ENCODE results near the gene CELSR1. TPM values are rescaled to one million over a fixed set of nuclear protein-coding genes. Genes with fewer than 3 reads are reported as not detected.

The CELSR1 gene
- polyA plus RNA-seq, 4 donors, result 0.27 to 3.0 (median 1.9) TPM; not detected in 1

DNA sequence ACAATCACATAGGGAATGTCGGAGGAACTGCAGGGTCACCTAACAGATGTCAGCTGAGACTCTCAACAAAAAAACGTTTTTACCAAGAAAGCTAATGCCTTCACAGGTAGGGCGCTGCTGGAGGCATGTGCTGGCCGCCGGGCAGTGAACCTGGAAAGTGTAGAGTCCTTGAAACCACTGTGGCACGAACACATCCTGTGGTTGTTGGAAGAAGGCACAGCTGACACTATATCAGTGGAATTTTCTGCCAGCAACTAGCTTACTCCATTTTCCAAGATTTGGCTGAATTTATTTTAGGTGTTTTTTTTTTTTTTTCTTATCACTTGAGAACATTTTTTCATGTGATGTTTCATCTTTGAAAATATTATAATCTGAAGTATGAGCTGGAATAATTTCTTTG, 187.7 kb downstream of the CELSR1 start:
- 81 to 82% (median 81%) methylated on average over 6 of the region's 6 CpGs for whole genome bisulfite sequencing, 3 donors
- Histone ChIP-seq H3K4me1 (ENCODE audit: control insufficient read depth in 3 of 3, insufficient read depth in 2 of 3, low read depth in 1 of 3, low read length in 2 of 3) (no peaks in the 10 kb centered on the region), H3K27ac (ENCODE audit: low read depth in 1 of 3, low read length in 2 of 3) (no peak overlapping the region), H3K4me3 (ENCODE audit: low read depth in 1 of 3, low read length in 3 of 3) (no peak overlapping the region), H3K9me3 (ENCODE audit: control insufficient read depth in 2 of 2, insufficient read depth in 1 of 2, low read depth in 1 of 2, low read length in 1 of 2) (no peaks in the 10 kb centered on the region), H3K36me3 (ENCODE audit: control insufficient read depth in 3 of 3, insufficient read depth in 2 of 3, low read depth in 1 of 3, low read length in 3 of 3) (peaks cover 22 to 95% (median 41%) of the 10 kb centered on the region in 3 donors), H3K27me3 (ENCODE audit: control insufficient read depth in 3 of 3, insufficient read depth in 3 of 3, low read length in 3 of 3) (no peaks in the 10 kb centered on the region)
- no peak for DNase-seq
- no peak for FAIRE-seq

- 87 to 90% (median 89%) methylated on average over 18 of the region's 18 CpGs for WGBS, 3 donors
- FAIRE-seq (no peak), DNase-seq (no peak)
- Histone ChIP-seq H3K36me3 (ENCODE audit: control insufficient read depth in 3 of 3, insufficient read depth in 2 of 3, low read depth in 1 of 3, low read length in 3 of 3) (peaks cover 23 to 95% (median 42%) of the 10 kb centered on the region in 3 donors), H3K4me3 (ENCODE audit: low read depth in 1 of 3, low read length in 3 of 3) (no peak overlapping the region), H3K4me1 (ENCODE audit: control insufficient read depth in 3 of 3, insufficient read depth in 2 of 3, low read depth in 1 of 3, low read length in 2 of 3) (no peaks in the 10 kb centered on the region), H3K27me3 (ENCODE audit: control insufficient read depth in 3 of 3, insufficient read depth in 3 of 3, low read length in 3 of 3) (no peaks in the 10 kb centered on the region), H3K27ac (ENCODE audit: low read depth in 1 of 3, low read length in 2 of 3) (no peak overlapping the region), H3K9me3 (ENCODE audit: control insufficient read depth in 2 of 2, insufficient read depth in 1 of 2, low read depth in 1 of 2, low read length in 1 of 2) (no peaks in the 10 kb centered on the region)
These were observed 188.2 kb downstream of the CELSR1 start for GRCh38 chr22:46349238-46349637.

DNA sequence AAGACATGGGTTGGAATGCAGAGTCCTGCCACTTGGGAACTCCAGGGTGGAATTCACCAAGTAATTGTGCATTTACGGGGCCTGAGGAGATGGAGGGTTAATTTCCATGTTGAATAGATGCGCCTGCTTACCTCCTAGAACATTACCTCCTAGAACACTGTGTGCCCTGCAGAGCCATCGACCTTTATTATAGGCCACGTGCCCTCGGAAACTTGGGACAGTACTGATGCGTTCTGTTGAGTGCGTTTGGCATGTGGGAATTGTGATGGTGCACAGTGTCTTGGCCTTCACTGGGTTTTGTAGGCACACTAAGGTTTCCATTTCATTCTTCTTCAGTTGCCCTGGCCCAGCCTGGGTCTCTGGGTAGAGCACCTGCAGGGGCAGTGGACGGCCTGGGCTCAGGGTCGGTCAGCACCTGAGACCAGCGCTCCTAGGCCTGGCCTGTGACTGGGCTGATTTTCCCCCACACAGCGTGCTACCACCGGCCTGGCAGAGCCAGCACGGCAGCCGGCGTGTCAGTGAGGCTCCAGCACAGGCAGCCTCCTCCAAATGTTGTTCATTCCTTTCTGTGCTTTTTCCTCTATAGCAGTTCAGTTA, 189.2 kb downstream of the CELSR1 start:
- FAIRE-seq (no peak), DNase-seq (no peak)
- H3K4me3 ChIP-seq (ENCODE audit: low read depth in 1 of 3, low read length in 3 of 3), result no peak overlapping the region
- H3K27ac ChIP-seq (ENCODE audit: low read depth in 1 of 3, low read length in 2 of 3), result no peak overlapping the region
- H3K27me3 ChIP-seq (ENCODE audit: control insufficient read depth in 3 of 3, insufficient read depth in 3 of 3, low read length in 3 of 3), result no peaks in the 10 kb centered on the region
- H3K36me3 ChIP-seq (ENCODE audit: control insufficient read depth in 3 of 3, insufficient read depth in 2 of 3, low read depth in 1 of 3, low read length in 3 of 3), result peaks cover 24 to 93% (median 42%) of the 10 kb centered on the region in 3 donors
- no peaks in the 10 kb centered on the region for H3K9me3 ChIP-seq (ENCODE audit: control insufficient read depth in 2 of 2, insufficient read depth in 1 of 2, low read depth in 1 of 2, low read length in 1 of 2)
- no peaks in the 10 kb centered on the region for H3K4me1 ChIP-seq (ENCODE audit: control insufficient read depth in 3 of 3, insufficient read depth in 2 of 3, low read depth in 1 of 3, low read length in 2 of 3)
- WGBS, 3 donors, result 94 to 96% (median 95%) methylated on average over 15 of the region's 15 CpGs

GRCh38 chr22:46347646-46348045, 189.8 kb downstream of the CELSR1 start:
- Histone ChIP-seq H3K9me3 (ENCODE audit: control insufficient read depth in 2 of 2, insufficient read depth in 1 of 2, low read depth in 1 of 2, low read length in 1 of 2) (no peaks in the 10 kb centered on the region), H3K27me3 (ENCODE audit: control insufficient read depth in 3 of 3, insufficient read depth in 3 of 3, low read length in 3 of 3) (no peaks in the 10 kb centered on the region), H3K4me1 (ENCODE audit: control insufficient read depth in 3 of 3, insufficient read depth in 2 of 3, low read depth in 1 of 3, low read length in 2 of 3) (no peaks in the 10 kb centered on the region), H3K4me3 (ENCODE audit: low read depth in 1 of 3, low read length in 3 of 3) (no peak overlapping the region), H3K36me3 (ENCODE audit: control insufficient read depth in 3 of 3, insufficient read depth in 2 of 3, low read depth in 1 of 3, low read length in 3 of 3) (peaks cover 24 to 91% (median 39%) of the 10 kb centered on the region in 3 donors), H3K27ac (ENCODE audit: low read depth in 1 of 3, low read length in 2 of 3) (no peak overlapping the region)
- DNase-seq (no peak), FAIRE-seq (no peak)
- 80 to 92% (median 91%) methylated on average over 12 of the region's 12 CpGs for WGBS, 3 donors

DNA sequence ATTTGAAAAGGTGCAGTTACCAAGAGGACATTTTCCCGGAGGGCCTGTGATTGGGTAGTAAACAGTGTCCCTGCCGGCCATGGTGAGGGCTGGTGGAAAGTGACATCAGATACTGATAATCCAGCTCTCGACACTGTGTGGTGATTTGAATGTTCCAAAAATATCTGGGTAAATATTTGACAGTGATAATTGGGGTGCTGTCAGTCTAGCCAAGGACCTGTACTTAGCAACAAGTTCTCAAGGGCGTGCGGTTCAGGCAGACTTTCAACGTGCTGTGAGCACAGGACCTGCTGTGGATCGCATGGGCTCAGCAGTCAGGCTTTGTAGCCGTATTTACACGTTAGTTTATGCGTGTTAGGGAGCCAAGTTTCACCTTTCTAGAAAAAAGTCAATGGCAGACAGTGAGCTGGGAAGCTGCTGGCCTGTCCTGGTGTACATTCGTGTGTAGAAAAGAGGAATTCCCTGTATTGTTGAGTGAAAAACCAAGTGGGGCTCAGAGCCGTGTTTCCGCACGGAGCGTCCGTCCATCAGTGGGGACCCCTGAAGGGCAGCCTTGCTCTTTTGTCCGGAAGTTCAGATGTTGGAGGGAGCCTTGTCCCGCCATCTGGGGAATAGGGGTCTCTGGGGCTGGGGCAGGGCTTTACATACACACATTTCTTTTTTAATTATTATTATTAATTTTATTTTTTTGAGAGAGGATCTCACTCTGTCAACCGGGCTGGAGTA, 190.6 kb downstream of the CELSR1 start:
- Histone ChIP-seq H3K27me3 (ENCODE audit: control insufficient read depth in 3 of 3, insufficient read depth in 3 of 3, low read length in 3 of 3) (no peaks in the 10 kb centered on the region), H3K4me3 (ENCODE audit: low read depth in 1 of 3, low read length in 3 of 3) (no peak overlapping the region), H3K4me1 (ENCODE audit: control insufficient read depth in 3 of 3, insufficient read depth in 2 of 3, low read depth in 1 of 3, low read length in 2 of 3) (no peaks in the 10 kb centered on the region), H3K36me3 (ENCODE audit: control insufficient read depth in 3 of 3, insufficient read depth in 2 of 3, low read depth in 1 of 3, low read length in 3 of 3) (peaks cover 24 to 91% (median 33%) of the 10 kb centered on the region in 3 donors), H3K9me3 (ENCODE audit: control insufficient read depth in 2 of 2, insufficient read depth in 1 of 2, low read depth in 1 of 2, low read length in 1 of 2) (no peaks in the 10 kb centered on the region), H3K27ac (ENCODE audit: low read depth in 1 of 3, low read length in 2 of 3) (no peak overlapping the region)
- WGBS, 3 donors, result 88 to 91% (median 89%) methylated on average over 19 of the region's 19 CpGs
- FAIRE-seq (no peak), DNase-seq (no peak)

GRCh38 chr22:46340676-46341075, 196.7 kb downstream of the CELSR1 start:
- peaks cover 0 to 5% (median 0%) of the 10 kb centered on the region in 3 donors for H3K4me1 ChIP-seq (ENCODE audit: control insufficient read depth in 3 of 3, insufficient read depth in 2 of 3, low read depth in 1 of 3, low read length in 2 of 3)
- DNase-seq (no peak), FAIRE-seq (no peak)
- no peak overlapping the region for H3K27ac ChIP-seq (ENCODE audit: low read depth in 1 of 3, low read length in 2 of 3)
- no peak overlapping the region for H3K4me3 ChIP-seq (ENCODE audit: low read depth in 1 of 3, low read length in 3 of 3)
- 90 to 93% (median 93%) methylated on average over 11 to 13 of the region's 13 CpGs for WGBS, 3 donors
- H3K9me3 ChIP-seq (ENCODE audit: control insufficient read depth in 2 of 2, insufficient read depth in 1 of 2, low read depth in 1 of 2, low read length in 1 of 2), result no peaks in the 10 kb centered on the region
- H3K27me3 ChIP-seq (ENCODE audit: control insufficient read depth in 3 of 3, insufficient read depth in 3 of 3, low read length in 3 of 3), result no peaks in the 10 kb centered on the region
- H3K36me3 ChIP-seq (ENCODE audit: control insufficient read depth in 3 of 3, insufficient read depth in 2 of 3, low read depth in 1 of 3, low read length in 3 of 3), result peaks cover 15 to 60% (median 32%) of the 10 kb centered on the region in 3 donors

DNA sequence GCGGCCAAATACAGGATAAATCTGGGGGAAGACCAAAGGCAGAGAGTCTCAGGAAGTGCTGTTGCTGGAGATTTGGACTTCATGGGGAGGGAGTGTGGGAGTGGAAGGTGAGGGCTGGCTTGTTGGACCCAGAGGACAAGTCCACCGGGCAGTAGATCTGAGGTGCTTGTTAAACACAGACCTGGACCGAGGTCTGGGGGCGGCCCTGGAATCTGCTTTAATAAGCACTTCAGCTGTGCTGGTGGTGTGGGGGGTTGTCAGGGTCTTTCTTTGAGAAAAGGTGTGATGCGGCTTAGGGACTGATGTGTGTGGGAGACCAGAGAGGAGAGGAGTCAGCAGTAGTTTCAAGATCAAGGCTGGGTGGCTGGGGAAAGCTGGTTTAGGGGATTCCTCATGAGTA, 197.5 kb downstream of the CELSR1 start:
- Histone ChIP-seq H3K4me1 (ENCODE audit: control insufficient read depth in 3 of 3, insufficient read depth in 2 of 3, low read depth in 1 of 3, low read length in 2 of 3) (peaks cover 0 to 5% (median 0%) of the 10 kb centered on the region in 3 donors), H3K4me3 (ENCODE audit: low read depth in 1 of 3, low read length in 3 of 3) (no peak overlapping the region), H3K36me3 (ENCODE audit: control insufficient read depth in 3 of 3, insufficient read depth in 2 of 3, low read depth in 1 of 3, low read length in 3 of 3) (peaks cover 15 to 53% (median 30%) of the 10 kb centered on the region in 3 donors), H3K27ac (ENCODE audit: low read depth in 1 of 3, low read length in 2 of 3) (no peak overlapping the region), H3K9me3 (ENCODE audit: control insufficient read depth in 2 of 2, insufficient read depth in 1 of 2, low read depth in 1 of 2, low read length in 1 of 2) (no peaks in the 10 kb centered on the region), H3K27me3 (ENCODE audit: control insufficient read depth in 3 of 3, insufficient read depth in 3 of 3, low read length in 3 of 3) (no peaks in the 10 kb centered on the region)
- 94 to 100% (median 95%) methylated on average over 5 of the region's 5 CpGs for WGBS, 3 donors
- no peak for DNase-seq
- FAIRE-seq, result no peak

DNA sequence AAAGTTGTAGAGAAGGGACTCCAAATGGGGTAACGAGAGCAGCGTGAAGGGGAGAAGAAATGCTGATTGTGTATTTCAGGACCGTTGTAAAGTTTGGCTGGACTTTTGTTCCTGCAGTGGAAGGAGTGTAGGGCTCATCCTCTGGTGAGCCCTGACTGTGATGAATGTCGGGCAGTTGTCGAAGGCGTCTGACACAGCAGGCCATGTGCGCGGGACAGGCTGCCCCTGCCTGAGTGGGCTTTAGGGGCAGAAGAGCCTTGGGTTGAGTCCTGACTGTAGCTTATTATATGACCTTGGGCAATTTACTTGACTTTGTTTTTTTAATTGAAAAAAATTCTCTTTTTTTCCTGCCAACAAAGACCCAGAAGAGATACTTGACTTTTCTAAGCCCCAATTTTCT, 198.8 kb downstream of the CELSR1 start:
- Histone ChIP-seq H3K4me3 (ENCODE audit: low read depth in 1 of 3, low read length in 3 of 3) (no peak overlapping the region), H3K4me1 (ENCODE audit: control insufficient read depth in 3 of 3, insufficient read depth in 2 of 3, low read depth in 1 of 3, low read length in 2 of 3) (peaks cover 0 to 5% (median 0%) of the 10 kb centered on the region in 3 donors), H3K9me3 (ENCODE audit: control insufficient read depth in 2 of 2, insufficient read depth in 1 of 2, low read depth in 1 of 2, low read length in 1 of 2) (no peaks in the 10 kb centered on the region), H3K27me3 (ENCODE audit: control insufficient read depth in 3 of 3, insufficient read depth in 3 of 3, low read length in 3 of 3) (no peaks in the 10 kb centered on the region), H3K36me3 (ENCODE audit: control insufficient read depth in 3 of 3, insufficient read depth in 2 of 3, low read depth in 1 of 3, low read length in 3 of 3) (peaks cover 11 to 42% (median 25%) of the 10 kb centered on the region in 3 donors), H3K27ac (ENCODE audit: low read depth in 1 of 3, low read length in 2 of 3) (no peak overlapping the region)
- no peak for FAIRE-seq
- 92 to 94% (median 93%) methylated on average over 8 of the region's 8 CpGs for WGBS, 3 donors
- no peak for DNase-seq

Measured in small intestine (tissue), 7 donors.